ENCODE results near the gene VPS4A.
"Not testable (repeated sequence)": the region's sequence is repeated elsewhere in the genome, so short reads cannot be mapped to it uniquely, and the experiment has no call there.

DNA sequence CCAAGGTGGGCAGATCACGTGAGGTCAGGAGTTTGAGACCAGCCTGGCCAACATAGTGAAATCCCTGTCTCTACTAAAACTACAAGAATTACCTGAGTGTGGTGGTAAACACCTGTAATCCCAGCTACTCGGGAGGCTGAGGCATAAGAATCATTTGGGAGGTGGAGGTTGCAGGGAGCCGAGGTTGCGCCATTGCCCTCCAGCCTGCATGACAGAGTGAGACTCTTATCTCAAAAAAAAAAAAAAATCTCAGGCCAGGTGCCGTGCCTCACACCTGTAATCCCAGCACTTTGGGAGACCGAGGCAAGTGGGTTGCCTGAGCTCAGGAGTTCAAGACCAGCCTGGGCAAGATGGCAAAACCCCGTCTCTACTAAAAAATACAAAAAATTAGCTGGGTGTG is 14.4 kb upstream of the VPS4A start:
- TF ChIP-seq, protein P1, sequence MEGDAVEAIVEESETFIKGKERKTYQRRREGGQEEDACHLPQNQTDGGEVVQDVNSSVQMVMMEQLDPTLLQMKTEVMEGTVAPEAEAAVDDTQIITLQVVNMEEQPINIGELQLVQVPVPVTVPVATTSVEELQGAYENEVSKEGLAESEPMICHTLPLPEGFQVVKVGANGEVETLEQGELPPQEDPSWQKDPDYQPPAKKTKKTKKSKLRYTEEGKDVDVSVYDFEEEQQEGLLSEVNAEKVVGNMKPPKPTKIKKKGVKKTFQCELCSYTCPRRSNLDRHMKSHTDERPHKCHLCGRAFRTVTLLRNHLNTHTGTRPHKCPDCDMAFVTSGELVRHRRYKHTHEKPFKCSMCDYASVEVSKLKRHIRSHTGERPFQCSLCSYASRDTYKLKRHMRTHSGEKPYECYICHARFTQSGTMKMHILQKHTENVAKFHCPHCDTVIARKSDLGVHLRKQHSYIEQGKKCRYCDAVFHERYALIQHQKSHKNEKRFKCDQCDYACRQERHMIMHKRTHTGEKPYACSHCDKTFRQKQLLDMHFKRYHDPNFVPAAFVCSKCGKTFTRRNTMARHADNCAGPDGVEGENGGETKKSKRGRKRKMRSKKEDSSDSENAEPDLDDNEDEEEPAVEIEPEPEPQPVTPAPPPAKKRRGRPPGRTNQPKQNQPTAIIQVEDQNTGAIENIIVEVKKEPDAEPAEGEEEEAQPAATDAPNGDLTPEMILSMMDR (conservative IDR thresholded peaks at IDR 0.05) = not testable (repeated sequence)
- not testable (repeated sequence) for TF ChIP-seq ZFX (IDR thresholded peaks at IDR 0.05)

Measured in C4-2B (cell line).